Fibroblast of skin of scalp (primary cell): ENCODE results near the gene RPL9. TPM values are rescaled to one million over a fixed set of nuclear protein-coding genes. Genes with fewer than 3 reads are reported as not detected.

Experiments
- DNase-seq: peaks from one replicate; pipeline ENCODE4 v3.0.0-alpha.2; 2013
- polyA plus RNA-seq, 2 experiments: library from polyadenylated mRNA; unstranded; fragments of 120-200 nt; gene quantifications; one replicate each; pipeline ENCODE4 v1.2.1, GENCODE V29; 2013; ENCODE audit not compliant: insufficient read length in 2 of 2

The RPL9 gene
- polyA plus RNA-seq (2013, experiment 1 of 2; ENCODE audit: insufficient read length), result 1,001 TPM
- 1,019 TPM for polyA plus RNA-seq (2013, experiment 2 of 2; ENCODE audit: insufficient read length)

- peak; percentile 99 for DNase-seq
These were observed at the start of gene RPL9, which contains the start of gene LIAS for GRCh38 chr4:39458505-39459300. TSS of gene RPL9 (minus strand) at chr4:39458922. CDS start at chr4:39458439, 483 bp downstream. TSS of gene LIAS (plus strand) at chr4:39459056. CDS start at chr4:39459118, 62 bp downstream.

GRCh38 chr4:39505581-39505980, 46.9 kb upstream of the RPL9 start:
- no peak for DNase-seq

GRCh38 chr4:39504538-39504937, 45.8 kb upstream of the RPL9 start:
- DNase-seq, result no peak

DNA sequence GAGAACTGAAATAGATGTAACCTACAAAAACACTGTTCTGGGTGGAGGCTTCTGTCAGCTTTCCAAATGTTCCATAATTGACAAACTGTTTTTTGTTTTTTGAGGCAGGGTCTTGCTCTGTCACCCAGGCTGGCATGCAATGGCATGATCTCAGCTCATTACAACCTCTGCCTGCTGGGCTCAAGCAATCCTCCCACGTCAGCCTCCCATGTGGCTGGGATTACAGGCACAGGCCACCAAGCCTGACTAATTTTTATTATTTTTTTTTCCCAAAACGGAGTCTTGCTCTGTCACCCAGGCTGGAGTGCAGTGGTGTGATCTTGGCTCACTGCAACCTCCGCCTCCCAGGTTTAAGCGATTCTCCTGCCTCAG, 43.9 kb upstream of the RPL9 start:
- DNase-seq, result peak; percentile 91

DNA sequence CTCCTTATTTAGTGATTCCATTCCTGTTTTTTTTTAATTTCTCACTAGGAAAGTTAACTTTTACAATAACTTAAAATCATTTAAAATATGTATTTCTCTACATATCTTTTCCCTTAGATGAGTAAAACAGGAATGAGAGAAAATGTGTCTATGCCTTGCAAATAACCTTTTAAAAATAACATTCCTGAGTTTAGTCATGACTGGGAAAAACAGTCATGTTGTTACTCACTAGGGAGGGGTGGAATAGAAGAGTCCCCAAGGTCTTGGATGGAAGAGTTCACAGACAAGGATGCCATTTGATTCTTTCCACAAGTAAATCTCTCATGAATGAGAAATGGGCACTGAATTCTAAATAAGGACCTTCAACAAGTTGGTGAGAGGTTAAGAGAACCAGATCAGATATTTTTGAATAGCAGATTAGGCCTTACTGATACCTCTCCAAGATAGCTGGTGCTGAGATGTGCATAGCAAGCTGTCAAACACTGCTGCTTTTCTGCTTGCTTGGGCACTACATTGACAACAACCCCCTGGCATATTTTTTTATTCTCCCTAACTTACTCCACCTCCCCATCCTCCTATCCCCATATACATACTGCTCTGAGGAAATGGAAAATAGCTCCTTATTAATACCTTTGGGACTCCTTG, 43.4 kb upstream of the RPL9 start:
- peak; percentile 97 for DNase-seq

DNA sequence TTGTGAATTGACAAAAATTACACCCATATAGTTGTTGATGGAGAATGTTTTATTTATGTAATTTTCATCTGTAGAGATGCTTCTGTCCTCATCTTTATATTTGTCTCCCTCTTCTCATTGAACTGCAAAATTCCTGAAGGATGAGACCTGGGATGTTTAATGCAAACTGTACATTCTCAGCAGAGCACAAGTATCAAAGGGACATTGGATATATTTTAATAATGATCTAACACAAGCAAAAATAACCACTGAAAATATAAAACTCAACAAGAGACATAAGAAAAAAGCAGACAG, 40.0 kb upstream of the RPL9 start:
- DNase-seq, result peak; percentile 34

DNA sequence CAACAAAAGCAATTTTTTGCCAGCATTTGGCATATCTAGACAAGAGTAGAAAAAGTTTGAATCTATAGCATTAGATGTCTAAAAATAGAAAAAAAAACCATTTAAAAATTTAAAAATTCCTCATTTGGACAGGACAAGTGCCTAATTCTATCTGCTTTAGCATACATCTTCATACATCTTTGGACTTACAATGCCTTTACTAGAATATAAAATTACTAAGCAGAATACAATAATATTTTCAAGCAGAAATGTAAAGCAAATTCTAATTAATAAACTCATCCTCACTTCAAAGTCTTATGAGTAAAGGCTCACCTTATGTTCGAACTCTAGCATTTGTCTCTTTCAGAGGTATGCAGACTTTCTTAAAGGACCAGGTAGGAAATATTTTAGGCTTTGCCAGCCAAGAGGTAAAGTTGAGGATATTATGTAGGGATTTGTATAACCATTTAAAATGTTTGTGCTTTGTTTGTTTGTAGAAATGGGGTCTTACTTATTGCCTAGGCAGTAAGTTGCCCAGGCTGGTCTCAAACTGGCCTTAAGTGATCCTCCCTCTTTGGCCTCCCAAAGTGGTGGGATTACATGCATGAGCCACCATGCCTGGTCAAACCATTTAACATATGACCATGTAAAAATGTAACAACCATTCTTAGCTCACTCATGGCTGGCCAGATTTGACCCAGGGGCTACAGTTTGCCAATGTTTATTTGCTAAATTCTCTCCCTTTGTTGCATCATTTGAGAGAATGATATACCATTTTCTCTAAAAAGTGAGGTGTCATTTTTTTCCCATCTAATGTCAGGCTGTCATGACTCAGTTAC, 39.4 kb upstream of the RPL9 start:
- DNase-seq, result peak; percentile 27

GRCh38 chr4:39495446-39496213, 36.9 kb upstream of the RPL9 start:
- DNase-seq, result peak; percentile 30

DNA sequence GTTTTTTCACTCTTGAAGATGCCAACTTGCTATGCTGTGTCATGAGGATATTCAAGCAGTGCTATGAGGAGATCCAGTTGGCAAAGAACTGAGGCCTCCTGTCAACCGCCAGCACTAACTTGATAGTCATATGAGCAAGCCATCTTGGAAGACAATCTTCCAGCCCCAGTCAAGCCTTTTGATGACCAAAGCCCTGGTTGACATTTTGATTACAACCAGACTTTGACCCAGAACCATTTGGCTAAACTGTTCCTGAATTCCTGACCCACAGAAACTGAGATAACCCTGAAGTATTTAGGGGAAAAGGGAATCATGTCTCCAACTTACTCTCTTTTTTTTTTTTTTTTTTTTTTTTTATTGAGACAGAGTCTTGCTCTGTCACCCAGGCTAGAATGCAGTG, 35.6 kb upstream of the RPL9 start:
- no peak for DNase-seq

- DNase-seq, result no peak
These were observed 31.6 kb upstream of the RPL9 start for GRCh38 chr4:39490322-39490721.

DNA sequence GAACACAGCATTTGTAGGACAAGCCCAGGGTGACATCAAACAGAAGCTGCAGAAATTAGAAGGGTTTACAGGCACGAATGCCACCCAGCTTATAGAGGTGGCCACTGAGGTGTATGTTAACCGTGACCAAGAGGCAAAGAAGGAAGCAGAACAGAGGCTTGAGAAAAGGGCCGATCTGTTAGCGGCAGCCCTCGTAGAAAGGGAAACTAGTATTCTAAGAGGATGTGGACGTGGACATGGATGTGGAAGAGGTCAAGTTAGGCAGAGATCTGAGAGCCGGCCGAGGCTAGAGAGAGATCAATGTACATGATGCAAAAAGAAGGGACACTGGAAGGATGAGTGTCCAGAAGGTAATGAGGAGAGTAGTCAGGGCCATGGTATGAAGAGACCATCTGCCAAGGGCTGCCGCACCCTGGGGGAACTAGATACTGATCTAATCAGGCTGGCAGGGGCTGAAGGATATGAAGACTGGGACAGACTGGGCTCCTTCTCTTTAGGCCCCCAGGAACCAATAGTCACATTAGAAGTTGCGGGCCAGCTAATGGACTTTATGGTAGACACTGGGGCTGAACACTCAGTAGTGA, 27.6 kb upstream of the RPL9 start:
- no peak for DNase-seq

DNA sequence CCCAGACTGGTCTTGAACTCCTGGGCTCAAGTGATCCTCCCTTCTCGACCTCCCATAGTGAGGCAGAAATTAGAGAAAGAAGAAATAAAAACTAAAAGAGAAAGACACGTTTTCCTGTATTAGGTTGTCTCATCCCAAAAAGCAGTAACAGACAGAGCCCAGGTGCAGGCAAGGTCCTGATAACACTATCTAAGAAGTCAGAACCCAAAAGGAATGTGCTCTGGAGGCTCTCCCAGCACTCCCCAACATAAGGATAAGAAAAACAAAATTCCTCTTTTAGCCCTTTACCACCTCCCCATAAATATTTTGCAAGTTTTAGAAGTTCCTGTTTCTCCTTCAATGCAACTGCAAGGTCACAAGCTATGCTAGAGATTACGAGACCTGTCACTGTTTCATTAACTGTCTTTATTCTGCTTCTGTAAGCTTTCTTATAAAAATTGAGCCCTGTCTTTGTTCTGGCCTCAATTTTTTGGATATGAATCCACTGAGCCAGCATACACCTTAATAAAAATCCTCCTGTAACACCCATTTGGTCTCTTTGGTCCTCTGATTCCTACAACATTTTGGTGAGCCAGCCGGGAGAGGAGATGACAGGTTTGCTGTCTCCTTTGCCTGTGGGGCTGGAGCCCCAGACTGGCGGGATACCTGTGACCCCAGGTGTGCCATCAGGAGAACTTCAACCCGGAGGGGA, 26.0 kb upstream of the RPL9 start:
- no peak for DNase-seq

DNA sequence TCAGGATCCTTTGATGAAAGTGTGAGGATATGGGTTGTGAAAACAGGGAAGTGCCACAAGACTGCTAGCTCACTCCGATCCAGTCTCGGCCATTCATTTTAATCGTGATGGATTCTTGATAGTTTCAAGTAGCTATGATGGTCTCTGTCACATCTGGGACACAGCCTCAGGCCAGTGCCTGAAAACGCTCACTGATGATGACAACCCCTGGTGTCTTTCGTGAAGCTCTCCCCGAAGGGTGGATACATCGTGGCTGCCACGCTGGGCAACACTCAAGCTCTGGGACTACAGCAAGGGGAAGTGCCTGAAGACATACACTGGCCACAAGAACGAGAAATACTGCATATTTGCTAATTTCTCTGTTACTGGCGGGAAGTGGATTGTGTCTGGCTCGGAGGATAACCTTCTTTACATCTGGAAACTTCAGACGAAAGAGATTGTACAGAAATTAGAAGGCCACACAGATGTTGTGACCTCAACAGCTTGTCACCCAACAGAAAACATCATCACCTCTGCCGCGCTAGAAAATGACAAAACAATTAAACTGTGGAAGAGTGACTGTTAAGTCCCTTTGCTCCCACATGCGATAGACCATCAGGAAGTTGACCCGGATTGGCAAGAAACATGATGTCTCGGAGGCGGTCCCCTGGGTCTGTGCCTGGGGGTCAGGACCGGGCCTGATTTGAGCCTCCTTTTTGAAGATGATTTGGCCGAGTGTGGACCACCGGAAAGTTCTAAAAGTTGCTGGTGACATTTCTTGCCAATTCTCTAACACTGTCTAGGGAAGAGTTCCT, 22.4 kb upstream of the RPL9 start:
- no peak for DNase-seq

DNA sequence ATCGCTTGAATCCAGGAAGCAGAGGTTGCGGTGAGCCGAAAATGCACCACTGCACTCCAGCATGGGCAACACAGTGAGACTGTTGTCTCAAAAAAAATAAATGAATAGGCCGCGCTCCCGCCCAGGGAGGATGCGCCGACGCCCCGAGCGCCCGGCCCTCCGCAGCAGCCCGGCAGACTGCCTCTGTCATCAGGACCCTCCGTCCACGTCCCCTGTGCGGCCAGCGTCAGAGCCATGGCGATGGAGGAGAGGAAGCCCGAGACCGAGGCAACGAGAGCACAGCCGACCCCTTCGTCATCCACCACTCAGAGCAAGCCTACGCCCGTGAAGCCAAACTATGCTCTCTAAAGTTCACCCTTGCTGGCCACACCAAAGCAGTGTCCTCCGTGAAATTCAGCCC, 21.5 kb upstream of the RPL9 start:
- DNase-seq, result no peak

DNA sequence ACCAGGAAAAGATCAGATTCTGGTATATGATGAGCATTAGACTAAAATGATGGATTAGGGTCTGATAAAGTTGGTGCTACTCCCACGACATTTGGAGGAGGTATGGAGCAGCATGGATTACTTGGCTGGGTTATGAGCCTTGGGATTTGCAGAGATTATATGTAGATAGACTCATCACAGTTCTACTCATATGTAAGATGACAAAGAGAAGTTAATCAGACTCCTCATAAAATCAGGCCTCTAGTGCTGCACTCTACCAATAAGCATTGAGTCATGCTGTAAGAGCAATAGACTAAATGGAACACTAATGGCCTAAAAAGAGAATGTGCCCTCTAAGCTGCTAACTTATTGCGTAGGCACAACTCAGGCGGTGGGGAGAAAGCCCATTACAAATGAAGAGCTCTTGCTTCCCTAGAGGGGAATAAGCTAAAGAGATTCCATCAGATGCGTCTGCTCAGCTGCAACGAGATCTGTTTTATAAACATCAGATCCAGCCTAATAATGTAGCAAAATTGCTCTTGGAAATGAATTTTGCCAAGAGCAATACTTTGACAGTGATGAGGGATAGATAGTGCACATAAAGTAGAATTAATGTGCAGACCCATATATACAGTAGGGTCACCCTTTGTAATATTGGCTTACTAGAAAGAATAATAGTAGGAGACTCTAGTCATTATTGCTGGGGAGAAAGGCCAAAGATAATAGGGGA, 17.6 kb upstream of the RPL9 start:
- DNase-seq, result no peak

GRCh38 chr4:39472396-39472795, 13.7 kb upstream of the RPL9 start:
- DNase-seq, result no peak

- DNase-seq, result no peak
These were observed 11.7 kb upstream of the RPL9 start for GRCh38 chr4:39470402-39470801.

DNA sequence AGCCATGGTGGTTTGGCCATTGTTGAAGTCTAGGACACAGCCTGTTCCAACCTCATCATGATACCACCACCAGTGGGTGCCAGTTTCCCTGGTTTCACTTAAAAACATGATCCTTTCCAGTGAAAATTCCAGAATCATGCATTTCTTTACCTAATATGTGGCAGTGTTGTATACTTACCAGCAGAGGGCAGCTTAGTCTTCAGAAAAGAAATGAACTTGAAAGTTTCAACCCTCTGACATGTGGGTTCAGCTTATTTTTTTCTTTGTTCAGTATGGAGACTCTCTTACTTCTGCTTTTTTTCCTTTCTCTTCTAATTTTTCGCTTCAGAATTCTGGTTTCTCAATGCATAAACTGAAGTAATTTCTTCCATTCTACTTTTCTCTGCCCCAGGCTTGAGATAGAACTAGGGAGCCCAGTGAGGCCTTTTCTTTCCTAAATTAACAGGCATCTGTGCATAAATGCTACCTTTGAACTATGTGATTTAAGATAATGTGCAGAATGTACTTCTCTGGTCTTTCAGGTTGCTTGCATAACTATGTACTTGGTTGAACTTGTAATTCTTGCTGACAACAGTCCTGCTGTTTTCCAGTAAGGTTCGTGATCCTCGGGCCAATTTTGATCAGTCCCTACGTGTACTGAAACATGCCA, 10.8 kb upstream of the RPL9 start:
- peak; percentile 89 for DNase-seq

DNA sequence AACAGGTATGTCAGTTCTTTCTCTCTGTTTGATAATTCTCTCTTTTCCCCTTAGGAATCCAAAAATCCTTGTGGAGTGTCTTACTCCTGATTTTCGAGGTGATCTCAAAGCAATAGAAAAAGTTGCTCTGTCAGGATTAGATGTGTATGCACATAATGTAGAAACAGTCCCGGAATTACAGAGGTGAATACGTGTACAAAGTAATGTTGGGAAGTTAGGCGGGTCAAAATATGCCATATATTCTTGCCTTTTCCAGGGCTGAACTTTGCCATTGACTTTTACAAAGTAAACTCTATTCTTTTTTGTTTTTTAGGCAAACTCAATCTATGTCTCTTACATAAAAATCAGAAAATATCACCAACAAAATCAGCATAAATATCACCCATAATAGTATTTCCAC, 8.7 kb upstream of the RPL9 start:
- no peak for DNase-seq
